Measurements from ENCODE around the gene HS3ST6. TPM values are rescaled to one million over a fixed set of nuclear protein-coding genes. Genes with fewer than 3 reads are reported as not detected.

Gene HS3ST6
- total and polyA plus RNA-seq, 2 donors (not counting 3 experiments of a cell fraction or from before 2014, with no cell fraction given) = not detected

DNA sequence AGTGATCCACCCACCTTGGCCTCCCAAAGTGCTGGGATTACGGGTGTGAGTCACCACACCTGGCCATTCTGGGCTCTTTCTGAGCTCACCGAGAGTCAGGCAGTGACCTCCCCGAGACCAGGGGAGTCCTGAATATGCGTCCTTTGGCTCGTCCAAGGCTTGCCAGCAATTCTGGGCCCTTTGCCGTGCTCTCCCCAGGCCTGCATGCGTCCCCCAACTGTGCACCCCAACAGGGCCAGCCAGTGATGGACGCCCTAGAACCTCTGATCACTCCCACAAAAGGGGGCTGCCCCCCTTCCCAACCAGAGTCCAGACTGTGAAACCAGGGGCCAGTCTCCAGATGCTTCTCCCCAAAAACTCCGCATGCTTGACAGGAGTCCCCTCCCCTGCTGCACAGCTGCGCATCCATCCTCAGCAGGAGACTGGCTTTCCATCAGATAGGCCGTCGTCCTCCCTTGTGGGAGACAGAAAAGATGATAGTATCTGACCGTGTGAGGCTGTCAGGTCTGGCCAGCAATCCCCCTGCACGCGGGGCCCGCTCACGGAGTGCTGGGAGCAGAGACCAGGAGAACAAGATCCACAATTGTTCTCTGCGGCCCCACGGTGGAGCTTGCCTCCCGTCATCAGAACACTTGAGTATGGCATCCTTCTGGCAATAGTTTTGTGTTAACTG is 15.5 kb downstream of the HS3ST6 start:
- Histone ChIP-seq H3K9me3 (replicated peaks; ENCODE audit: control insufficient read depth, insufficient read depth, low read length) (no peaks in the 10 kb centered on the region), H3K36me3 (ENCODE audit: control insufficient read depth in 2 of 2, extremely low read depth in 1 of 2, insufficient read depth in 2 of 2, low read length in 2 of 2) (no peaks in the 10 kb centered on the region), H3K9me1 (replicated peaks; ENCODE audit: control insufficient read depth, extremely low read depth, insufficient read depth, low read length) (no peaks in the 10 kb centered on the region), H3K4me1 (ENCODE audit: control insufficient read depth, extremely low read depth, insufficient read depth, low read length) (no peaks in the 10 kb centered on the region), H3K27me3 (ENCODE audit: control insufficient read depth in 2 of 2, insufficient read depth in 2 of 2, low read length in 2 of 2) (peaks cover 0 to 3% of the 10 kb centered on the region in 2 experiments), H3K79me2 (ENCODE audit: control insufficient read depth, insufficient read depth, low read length) (no peaks in the 10 kb centered on the region), H2AFZ (ENCODE audit: low read depth, low read length) (no peak overlapping the region), H3K4me3 (replicated peaks in 1 of 3; ENCODE audit: insufficient read depth in 1 of 3, low read depth in 1 of 3, low read length in 3 of 3) (no peak overlapping the region), H3K4me2 (ENCODE audit: insufficient read depth, low read length) (no peak overlapping the region), H3K9ac (replicated peaks; ENCODE audit: extremely low read depth, insufficient read depth, low read length) (no peak overlapping the region), H3K27ac (ENCODE audit: insufficient read depth, low read depth, low read length) (no peak overlapping the region), H4K20me1 (replicated peaks; ENCODE audit: control insufficient read depth, extremely low read depth, insufficient read depth, low read length) (no peaks in the 10 kb centered on the region)
- no peak for DNase-seq (ENCODE audit: low read depth, low spot score)
- no TSS peak for BruUV-seq (replicated peaks)
- POLR2A ChIA-PET = no interaction called here
- dilution Hi-C loops (cut with MboI; ENCODE audit: extremely low pct_ligation_motif_present, low sequenced_read_pairs) (no loop called here), intact Hi-C loops (cut with micrococcal nuclease) (no loop called here)
- CTCF ChIA-PET = interaction anchor here (1.3 to 1.5 kb wide), 3 partner anchors 11 to 13 kb away, joined by 3 to 4 read pairs (median 3); no protein-coding TSS in a partner anchor
- no peak for FAIRE-seq
- TF ChIP-seq POLR2AphosphoS5 (IDR thresholded peaks at IDR 0.05; ENCODE audit: insufficient read depth, low read depth, low read length) = no peak
- TF ChIP-seq, protein P1, sequence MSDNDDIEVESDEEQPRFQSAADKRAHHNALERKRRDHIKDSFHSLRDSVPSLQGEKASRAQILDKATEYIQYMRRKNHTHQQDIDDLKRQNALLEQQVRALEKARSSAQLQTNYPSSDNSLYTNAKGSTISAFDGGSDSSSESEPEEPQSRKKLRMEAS (IDR thresholded peaks at IDR 0.05; ENCODE audit: insufficient read depth, insufficient read length) = no peak

DNA sequence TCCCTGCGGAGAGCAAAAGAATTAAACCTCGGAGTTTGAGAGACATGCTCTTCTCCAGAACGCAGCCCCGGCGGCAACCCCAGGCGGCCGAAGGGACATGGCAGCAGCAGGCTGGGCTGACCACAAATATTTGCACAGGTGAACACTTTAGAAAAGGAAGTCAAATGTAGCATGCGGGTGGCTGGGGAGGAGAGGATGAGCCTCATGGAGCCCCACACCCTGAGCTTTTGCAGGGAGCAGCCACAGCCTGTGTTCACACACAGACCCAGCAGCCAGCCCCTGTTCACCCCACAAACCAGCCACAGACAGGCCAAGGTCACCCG is 17.8 kb downstream of the HS3ST6 start:
- no peaks in the 10 kb centered on the region for H4K20me1 ChIP-seq (replicated peaks; ENCODE audit: control insufficient read depth, extremely low read depth, insufficient read depth, low read length)
- H3K4me3 ChIP-seq (replicated peaks in 1 of 3; ENCODE audit: insufficient read depth in 1 of 3, low read depth in 1 of 3, low read length in 3 of 3) = no peak overlapping the region
- no peaks in the 10 kb centered on the region for H3K9me3 ChIP-seq (replicated peaks; ENCODE audit: control insufficient read depth, insufficient read depth, low read length)
- no peaks in the 10 kb centered on the region for H3K4me1 ChIP-seq (ENCODE audit: control insufficient read depth, extremely low read depth, insufficient read depth, low read length)
- FAIRE-seq (no peak), DNase-seq (ENCODE audit: low read depth, low spot score) (no peak)
- no peak overlapping the region for H3K9ac ChIP-seq (replicated peaks; ENCODE audit: extremely low read depth, insufficient read depth, low read length)
- no peaks in the 10 kb centered on the region for H3K36me3 ChIP-seq (ENCODE audit: control insufficient read depth in 2 of 2, extremely low read depth in 1 of 2, insufficient read depth in 2 of 2, low read length in 2 of 2)
- H3K4me2 ChIP-seq (ENCODE audit: insufficient read depth, low read length) = no peak overlapping the region
- no TSS peak for BruUV-seq (replicated peaks)
- no peaks in the 10 kb centered on the region for H3K79me2 ChIP-seq (ENCODE audit: control insufficient read depth, insufficient read depth, low read length)
- H3K9me1 ChIP-seq (replicated peaks; ENCODE audit: control insufficient read depth, extremely low read depth, insufficient read depth, low read length) = no peaks in the 10 kb centered on the region
- POLR2A ChIA-PET = no interaction called here
- intact Hi-C loops (cut with micrococcal nuclease) = no loop called here
- H3K27me3 ChIP-seq (ENCODE audit: control insufficient read depth in 2 of 2, insufficient read depth in 2 of 2, low read length in 2 of 2) = peaks cover 0 to 2% of the 10 kb centered on the region in 2 experiments
- no peak overlapping the region for H3K27ac ChIP-seq (ENCODE audit: insufficient read depth, low read depth, low read length)
- no peak overlapping the region for H2AFZ ChIP-seq (ENCODE audit: low read depth, low read length)
- CTCF ChIA-PET = no interaction called here
- dilution Hi-C loops (cut with MboI; ENCODE audit: extremely low pct_ligation_motif_present, low sequenced_read_pairs) = no loop called here
- TF ChIP-seq EZH2 (IDR thresholded peaks at IDR 0.05; ENCODE audit: borderline replicate concordance, low read depth, low read length, severe bottlenecking) (no peak), POLR2A (IDR thresholded peaks at IDR 0.05; ENCODE audit: low read depth, low read length) (no peak), MYC (IDR thresholded peaks at IDR 0.05; ENCODE audit: low read depth, low read length) (no peak), FOS (IDR thresholded peaks at IDR 0.05; ENCODE audit: borderline replicate concordance, insufficient read depth, low read length) (no peak), POLR2AphosphoS5 (IDR thresholded peaks at IDR 0.05; ENCODE audit: insufficient read depth, low read depth, low read length) (no peak), GATA2 (IDR thresholded peaks at IDR 0.05; ENCODE audit: insufficient read depth, insufficient read length, low read depth, low read length) (no peak), JUN (IDR thresholded peaks at IDR 0.05; ENCODE audit: borderline replicate concordance, insufficient read depth, insufficient read length, low read depth) (no peak)
- TF ChIP-seq, protein P1 (IDR thresholded peaks at IDR 0.05; ENCODE audit: insufficient read depth, insufficient read length) = no peak
- TF ChIP-seq, protein P2, sequence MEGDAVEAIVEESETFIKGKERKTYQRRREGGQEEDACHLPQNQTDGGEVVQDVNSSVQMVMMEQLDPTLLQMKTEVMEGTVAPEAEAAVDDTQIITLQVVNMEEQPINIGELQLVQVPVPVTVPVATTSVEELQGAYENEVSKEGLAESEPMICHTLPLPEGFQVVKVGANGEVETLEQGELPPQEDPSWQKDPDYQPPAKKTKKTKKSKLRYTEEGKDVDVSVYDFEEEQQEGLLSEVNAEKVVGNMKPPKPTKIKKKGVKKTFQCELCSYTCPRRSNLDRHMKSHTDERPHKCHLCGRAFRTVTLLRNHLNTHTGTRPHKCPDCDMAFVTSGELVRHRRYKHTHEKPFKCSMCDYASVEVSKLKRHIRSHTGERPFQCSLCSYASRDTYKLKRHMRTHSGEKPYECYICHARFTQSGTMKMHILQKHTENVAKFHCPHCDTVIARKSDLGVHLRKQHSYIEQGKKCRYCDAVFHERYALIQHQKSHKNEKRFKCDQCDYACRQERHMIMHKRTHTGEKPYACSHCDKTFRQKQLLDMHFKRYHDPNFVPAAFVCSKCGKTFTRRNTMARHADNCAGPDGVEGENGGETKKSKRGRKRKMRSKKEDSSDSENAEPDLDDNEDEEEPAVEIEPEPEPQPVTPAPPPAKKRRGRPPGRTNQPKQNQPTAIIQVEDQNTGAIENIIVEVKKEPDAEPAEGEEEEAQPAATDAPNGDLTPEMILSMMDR (IDR thresholded peaks at IDR 0.05; ENCODE audit: extremely low read depth in 1 of 2, insufficient read depth in 1 of 2, low read depth in 1 of 2, low read length in 2 of 2) = no peak
